Naive thymus-derived CD4-positive, alpha-beta T cell (primary cell): ENCODE data around the gene VEZT. TPM values are rescaled to one million over a fixed set of nuclear protein-coding genes. Genes with fewer than 3 reads are reported as not detected.

Experiments
- ATAC-seq: fragments of 150-1000 bp; cut with Tn5 transposase; 2 replicates; pipeline ENCODE4 v1.10.0; 2021; ENCODE audit warnings: mild to moderate bottlenecking, moderate library complexity
- CTCF ChIA-PET: fragments of 350-600 bp; sonication (Branson Sonifier 250); formaldehyde crosslinking; loops from one replicate; lab custom pipeline; 2021; ENCODE audit warnings: antibody characterized with exemption; lab: Charles Lee
- POLR2A ChIA-PET: fragments of 350-600 bp; sonication (Branson Sonifier 250); formaldehyde crosslinking; loops from one replicate; lab custom pipeline; 2021; ENCODE audit warnings: antibody characterized with exemption, inconsistent platforms; lab: Charles Lee
- DNase-seq, 9 donors: peaks; one replicate each; pipeline versions ENCODE4 v3.0.0 to v3.0.0-alpha.2; 2020 to 2022; ENCODE audit warnings: mixed read lengths in 1 of 9
- H3K27ac ChIP-seq: one replicate; pipeline ENCODE4 v1.7.0; 2013; ENCODE audit warnings: mild to moderate bottlenecking, low read depth, low read length, moderate library complexity
- H3K27me3 ChIP-seq, 2 donors: one replicate each; pipeline ENCODE4 v1.7.0; 2013; ENCODE audit warnings: low read length in 2 of 2, mild to moderate bottlenecking in 2 of 2, moderate library complexity in 2 of 2; ENCODE audit not compliant: control insufficient read depth in 2 of 2, insufficient read depth in 2 of 2
- H3K36me3 ChIP-seq, 3 experiments: 1 replicate in 2 of 3; 2 replicates in 1 of 3; pipeline ENCODE4 v1.7.0; 2013; ENCODE audit warnings: low read length in 3 of 3, mild to moderate bottlenecking in 3 of 3, moderate library complexity in 1 of 3; ENCODE audit not compliant: insufficient read depth in 3 of 3, control insufficient read depth in 2 of 3
- H3K4me1 ChIP-seq, 2 donors: one replicate each; pipeline ENCODE4 v1.7.0; 2013; ENCODE audit warnings: low read length in 2 of 2, mild to moderate bottlenecking in 2 of 2, moderate library complexity in 1 of 2; ENCODE audit not compliant: control insufficient read depth in 2 of 2, insufficient read depth in 2 of 2
- H3K4me3 ChIP-seq: 2 replicates; pipeline ENCODE4 v1.7.0; 2013; ENCODE audit warnings: mild to moderate bottlenecking, low read length
- H3K9me3 ChIP-seq, 3 experiments: 1 replicate in 2 of 3; 2 replicates in 1 of 3; pipeline ENCODE4 v1.7.0; 2013; ENCODE audit warnings: low read length in 3 of 3; ENCODE audit not compliant: control insufficient read depth in 2 of 3
- H3K27ac Mint-ChIP-seq, 9 donors: one replicate each; pipeline ENCODE4 v1.8.0; 2020 to 2022; ENCODE audit warnings: mixed read lengths in 9 of 9, mild to moderate bottlenecking in 8 of 9, moderate library complexity in 5 of 9, inconsistent platforms in 2 of 9
- H3K27me3 Mint-ChIP-seq, 5 donors: one replicate each; pipeline ENCODE4 v1.8.0; 2021 to 2022; ENCODE audit warnings: mixed read lengths in 5 of 5, mild to moderate bottlenecking in 1 of 5
- H3K36me3 Mint-ChIP-seq, 5 donors: one replicate each; pipeline ENCODE4 v1.8.0; 2020 to 2022; ENCODE audit warnings: mixed read lengths in 5 of 5, mild to moderate bottlenecking in 3 of 5, inconsistent platforms in 1 of 5
- H3K4me1 Mint-ChIP-seq, 7 donors: one replicate each; pipeline ENCODE4 v1.8.0; 2020 to 2022; ENCODE audit warnings: mixed read lengths in 7 of 7, mild to moderate bottlenecking in 3 of 7, inconsistent platforms in 1 of 7
- H3K4me3 Mint-ChIP-seq, 10 donors: one replicate each; pipeline ENCODE4 v1.8.0; 2020 to 2022; ENCODE audit warnings: mild to moderate bottlenecking in 10 of 10, mixed read lengths in 10 of 10, moderate library complexity in 6 of 10, inconsistent platforms in 2 of 10
- H3K9me3 Mint-ChIP-seq, 11 donors: one replicate each; pipeline ENCODE4 v1.8.0; 2020 to 2022; ENCODE audit warnings: mixed read lengths in 11 of 11, mild to moderate bottlenecking in 4 of 11, inconsistent platforms in 1 of 11, moderate library complexity in 1 of 11
- intact Hi-C, 2 donors: fragments of 100-400 bp; cut with micrococcal nuclease; formaldehyde crosslinking; loops; one replicate each; pipeline ENCODE4 v1.15.1; 2023
- polyA plus RNA-seq, 2 donors: library from polyadenylated mRNA; unstranded; fragments of 300-500 nt; fragmentation: Illumina TruSeq; gene quantifications; one replicate each; pipeline ENCODE4 v1.2.3, GENCODE V29; 2021
- total RNA-seq, 6 experiments: library from RNA in 5 of 6; stranded (reverse) in 5 of 6; gene quantifications; 1 replicate in 5 of 6; 2 replicates in 1 of 6; pipeline ENCODE4 v1.2.3 and lab custom pipeline; 2021 to 2026

The VEZT gene
- total and polyA plus RNA-seq, 7 experiments from 2014 or later = 23.2 to 48.8 (median 38.7) TPM

DNA sequence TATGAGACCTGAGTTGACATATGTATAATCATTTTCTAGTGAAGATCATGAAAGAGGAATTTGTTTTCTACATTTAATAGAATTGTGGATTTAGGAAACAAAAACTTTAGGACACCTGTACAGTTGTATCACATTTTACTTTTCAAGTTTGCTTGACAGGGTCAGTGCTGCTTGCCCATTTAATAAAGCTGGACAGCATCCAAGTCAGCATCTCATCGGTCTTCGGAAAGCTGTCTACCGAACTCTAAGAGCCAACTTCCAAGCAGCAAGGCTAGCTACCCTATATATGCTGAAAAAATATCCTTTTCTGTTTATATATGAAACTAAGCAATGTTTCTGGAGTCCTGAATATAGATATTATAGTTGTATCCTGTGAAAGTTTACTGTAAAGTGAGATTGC lies 52.3 kb downstream of the VEZT start:
- ChIA-PET POLR2A (no interaction called here), CTCF (no interaction called here)
- no peak overlapping the region for H3K27ac ChIP-seq
- H3K4me1 Mint-ChIP-seq = peaks cover 0 to 6% (median 0%) of the 10 kb centered on the region in 7 donors
- peaks cover 3 to 46% (median 15%) of the 10 kb centered on the region in 5 donors for H3K36me3 Mint-ChIP-seq
- H3K9me3 ChIP-seq = no peaks in the 10 kb centered on the region
- DNase-seq (no peak), ATAC-seq (no peak)
- no peaks in the 10 kb centered on the region for H3K27me3 Mint-ChIP-seq
- no peaks in the 10 kb centered on the region for H3K9me3 Mint-ChIP-seq
- no peaks in the 10 kb centered on the region for H3K27me3 ChIP-seq
- no peak overlapping the region for H3K4me3 ChIP-seq
- intact Hi-C loops = loop anchor here in 1 of 2 donors (10.0 kb wide), 1 partner anchor 265 kb away; no protein-coding TSS in a partner anchor
- no peak overlapping the region for H3K27ac Mint-ChIP-seq
- H3K36me3 ChIP-seq = peaks cover 0 to 30% (median 6%) of the 10 kb centered on the region in 3 experiments
- H3K4me3 Mint-ChIP-seq = no peak overlapping the region
- no peaks in the 10 kb centered on the region for H3K4me1 ChIP-seq

DNA sequence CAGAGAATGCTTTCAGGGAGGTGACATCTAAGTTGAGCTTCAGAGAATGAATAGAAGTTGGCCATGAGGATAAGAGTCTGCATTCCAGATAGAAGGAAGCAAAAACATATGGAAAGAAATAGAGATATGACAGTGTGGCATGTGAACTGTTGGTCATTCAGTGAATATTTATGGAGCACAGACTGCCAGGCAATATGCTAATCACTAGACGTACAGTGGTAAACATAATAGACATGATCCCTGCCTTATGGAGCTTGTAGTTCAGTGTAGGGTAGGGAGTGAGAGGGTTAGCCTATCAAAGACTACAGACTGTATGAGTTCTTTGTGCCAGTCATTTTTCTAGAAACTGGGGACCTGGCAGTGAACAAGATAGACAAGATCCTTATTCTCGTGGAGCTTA lies 53.9 kb downstream of the VEZT start:
- no peak for ATAC-seq
- DNase-seq = no peak
- H3K27ac Mint-ChIP-seq = no peak overlapping the region
- no peaks in the 10 kb centered on the region for H3K4me1 ChIP-seq
- peaks cover 4 to 44% (median 17%) of the 10 kb centered on the region in 5 donors for H3K36me3 Mint-ChIP-seq
- H3K4me3 Mint-ChIP-seq = no peak overlapping the region
- intact Hi-C loops = loop anchor here in 1 of 2 donors (10.0 kb wide), 1 partner anchor 263 kb away; no protein-coding TSS in a partner anchor
- H3K4me1 Mint-ChIP-seq = peaks cover 0 to 6% (median 0%) of the 10 kb centered on the region in 7 donors
- H3K9me3 Mint-ChIP-seq = no peaks in the 10 kb centered on the region
- H3K27me3 Mint-ChIP-seq = no peaks in the 10 kb centered on the region
- H3K27ac ChIP-seq = no peak overlapping the region
- H3K9me3 ChIP-seq = no peaks in the 10 kb centered on the region
- POLR2A ChIA-PET = no interaction called here
- peaks cover 0 to 32% (median 6%) of the 10 kb centered on the region in 3 experiments for H3K36me3 ChIP-seq
- CTCF ChIA-PET = no interaction called here
- no peak overlapping the region for H3K4me3 ChIP-seq
- no peaks in the 10 kb centered on the region for H3K27me3 ChIP-seq

DNA sequence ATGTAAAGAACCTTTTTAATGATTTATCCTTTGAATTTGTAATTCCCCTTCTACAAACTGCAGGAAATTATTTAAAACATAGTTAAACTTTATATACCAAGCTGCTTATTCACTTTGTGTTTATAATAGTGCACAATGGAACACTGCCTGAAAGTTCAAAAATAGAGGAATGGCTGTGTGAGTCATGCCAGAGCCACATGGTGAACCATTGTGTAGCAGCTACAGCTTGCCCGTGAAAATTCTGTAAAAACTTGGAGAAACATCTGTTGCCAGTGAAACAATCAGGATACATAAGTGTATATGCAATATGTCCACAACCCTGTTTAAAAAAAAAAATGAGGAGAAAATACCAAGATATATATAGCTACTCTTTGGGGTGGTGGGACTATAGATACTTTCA lies 59.5 kb downstream of the VEZT start:
- POLR2A ChIA-PET = no interaction called here
- no peak for ATAC-seq
- CTCF ChIA-PET = no interaction called here
- Mint-ChIP-seq H3K27me3 (no peaks in the 10 kb centered on the region), H3K27ac (peak overlapping the region in 1 of 9 donors; percentile 4), H3K4me3 (no peak overlapping the region), H3K36me3 (peaks cover 4 to 51% (median 28%) of the 10 kb centered on the region in 5 donors), H3K4me1 (peaks cover 0 to 9% (median 0%) of the 10 kb centered on the region in 7 donors), H3K9me3 (peaks cover 0 to 1% (median 0%) of the 10 kb centered on the region in 11 donors)
- Histone ChIP-seq H3K36me3 (peaks cover 0 to 40% (median under 1%) of the 10 kb centered on the region in 3 experiments), H3K27me3 (no peaks in the 10 kb centered on the region), H3K9me3 (no peaks in the 10 kb centered on the region), H3K27ac (no peak overlapping the region), H3K4me1 (no peaks in the 10 kb centered on the region), H3K4me3 (no peak overlapping the region)
- intact Hi-C loops = loop anchor here in 1 of 2 donors (10.0 kb wide), 1 partner anchor 258 kb away; no protein-coding TSS in a partner anchor
- DNase-seq = no peak

DNA sequence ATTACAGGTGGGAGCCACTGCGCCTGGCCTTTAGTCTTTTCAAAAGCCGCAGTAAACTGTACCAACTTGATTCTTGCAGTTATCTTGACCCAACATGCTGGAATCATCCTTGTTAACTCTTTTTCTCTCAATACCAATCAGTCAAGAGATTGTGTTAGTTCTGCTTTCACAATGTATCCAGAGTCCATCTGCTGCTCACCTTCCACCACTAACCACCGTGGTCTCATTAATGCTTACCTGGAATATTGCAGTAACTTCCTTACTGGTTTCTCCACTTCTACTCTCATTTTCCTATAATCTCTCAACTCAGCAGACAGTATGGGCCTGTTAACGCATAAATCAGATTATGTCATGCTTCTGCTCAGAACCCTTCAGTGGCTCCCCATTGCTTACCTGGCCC lies 62.2 kb downstream of the VEZT start:
- POLR2A ChIA-PET = no interaction called here
- peaks cover 17 to 57% (median 41%) of the 10 kb centered on the region in 5 donors for H3K36me3 Mint-ChIP-seq
- no peak for DNase-seq

DNA sequence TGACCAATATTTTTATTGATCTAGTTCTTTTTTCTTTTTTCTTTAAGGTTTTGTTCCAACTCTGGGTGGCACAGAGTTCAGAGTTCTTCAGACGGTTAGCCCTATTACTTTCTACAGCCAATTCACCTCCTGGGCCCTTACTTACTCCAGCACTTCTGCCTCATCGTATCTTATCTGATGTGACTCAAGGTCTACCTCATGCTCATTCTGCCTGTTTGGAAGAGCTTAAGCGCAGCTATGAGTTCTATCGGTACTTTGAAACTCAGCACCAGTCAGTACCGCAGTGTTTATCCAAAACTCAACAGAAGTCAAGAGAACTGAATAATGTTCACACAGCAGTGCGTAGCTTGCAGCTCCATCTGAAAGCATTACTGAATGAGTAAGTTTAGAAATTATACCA lies 64.7 kb downstream of the VEZT start:
- Histone ChIP-seq H3K27me3 (no peaks in the 10 kb centered on the region), H3K4me3 (no peak overlapping the region), H3K36me3 (peaks cover 3 to 48% (median 9%) of the 10 kb centered on the region in 3 experiments), H3K4me1 (no peaks in the 10 kb centered on the region), H3K27ac (no peak overlapping the region), H3K9me3 (no peaks in the 10 kb centered on the region)
- intact Hi-C loops = no loop called here
- H3K4me3 Mint-ChIP-seq = no peak overlapping the region
- H3K27me3 Mint-ChIP-seq = no peaks in the 10 kb centered on the region
- POLR2A ChIA-PET = no interaction called here
- no peak for DNase-seq
- peaks cover 0 to 13% (median 0%) of the 10 kb centered on the region in 7 donors for H3K4me1 Mint-ChIP-seq
- no peak for ATAC-seq
- CTCF ChIA-PET = no interaction called here
- peak overlapping the region in 1 of 9 donors; percentile 45 for H3K27ac Mint-ChIP-seq
- peaks cover 0 to 1% (median 0%) of the 10 kb centered on the region in 11 donors for H3K9me3 Mint-ChIP-seq
- H3K36me3 Mint-ChIP-seq = peaks cover 22 to 58% (median 40%) of the 10 kb centered on the region in 5 donors

More for the DNA sequence above, 62.2 kb downstream of the VEZT start:
- Histone ChIP-seq H3K36me3 (peaks cover 3 to 56% (median 9%) of the 10 kb centered on the region in 3 experiments), H3K27me3 (no peaks in the 10 kb centered on the region), H3K4me3 (no peak overlapping the region), H3K27ac (no peak overlapping the region), H3K9me3 (no peaks in the 10 kb centered on the region), H3K4me1 (no peaks in the 10 kb centered on the region)
- Mint-ChIP-seq H3K9me3 (peaks cover 0 to 1% (median 0%) of the 10 kb centered on the region in 11 donors), H3K27ac (peak overlapping the region in 3 of 9 donors; percentile 1 to 28 (median 5)), H3K4me3 (no peak overlapping the region), H3K27me3 (no peaks in the 10 kb centered on the region), H3K4me1 (peaks cover 0 to 9% (median 0%) of the 10 kb centered on the region in 7 donors)
- no peak for ATAC-seq
- CTCF ChIA-PET = no interaction called here
- intact Hi-C loops = loop anchor here in 1 of 2 donors (10.0 kb wide), 1 partner anchor 255 kb away; no protein-coding TSS in a partner anchor

DNA sequence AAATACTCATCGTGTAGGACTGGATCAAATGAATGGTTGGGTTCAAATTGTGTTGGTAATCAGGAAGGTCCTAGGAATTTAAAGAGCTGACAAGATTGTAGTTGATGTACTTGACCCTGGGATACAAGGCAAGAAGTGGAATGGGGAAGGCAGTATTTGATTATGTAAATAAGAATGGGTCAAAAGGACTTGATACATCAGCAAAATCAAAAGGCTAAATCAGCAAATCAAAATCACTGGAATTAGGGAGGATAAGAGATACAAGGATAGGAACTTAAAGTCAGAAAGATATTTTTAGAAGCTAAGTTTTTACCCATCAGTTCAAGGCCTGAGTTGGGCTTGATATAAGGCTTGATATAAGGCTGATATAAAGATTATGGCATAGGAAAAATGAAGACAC lies 65.8 kb downstream of the VEZT start:
- Mint-ChIP-seq H3K27ac (peak overlapping the region in 2 of 9 donors; percentile 1 to 21), H3K4me1 (peaks cover 0 to 13% (median 0%) of the 10 kb centered on the region in 7 donors), H3K27me3 (no peaks in the 10 kb centered on the region), H3K4me3 (no peak overlapping the region), H3K36me3 (peaks cover 22 to 57% (median 40%) of the 10 kb centered on the region in 5 donors), H3K9me3 (peaks cover 0 to 1% (median 0%) of the 10 kb centered on the region in 11 donors)
- Histone ChIP-seq H3K27me3 (no peaks in the 10 kb centered on the region), H3K9me3 (no peaks in the 10 kb centered on the region), H3K4me1 (no peaks in the 10 kb centered on the region), H3K36me3 (peaks cover 3 to 46% (median 9%) of the 10 kb centered on the region in 3 experiments), H3K4me3 (no peak overlapping the region), H3K27ac (no peak overlapping the region)
- CTCF ChIA-PET = no interaction called here
- ATAC-seq (no peak), DNase-seq (no peak)
- POLR2A ChIA-PET = no interaction called here
- intact Hi-C loops = no loop called here

DNA sequence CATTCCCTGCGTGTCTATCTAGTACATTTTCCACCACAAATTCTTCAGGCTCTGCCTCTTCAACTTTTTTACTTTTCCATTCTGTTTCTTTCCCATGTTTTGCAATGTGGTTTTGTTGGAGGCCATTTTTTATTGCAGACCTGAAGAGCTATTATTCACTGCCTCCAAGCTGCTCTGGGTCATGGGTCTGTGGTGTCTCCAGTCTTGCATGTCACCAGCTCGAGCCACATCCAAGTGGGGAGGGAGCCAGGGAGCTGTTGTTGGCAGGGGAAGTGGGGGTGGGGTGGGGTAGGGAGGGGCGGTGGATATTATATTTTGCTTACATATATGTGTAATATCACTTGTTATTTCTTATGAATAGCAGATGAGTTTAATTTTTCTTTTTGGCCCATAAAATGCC lies 69.1 kb downstream of the VEZT start:
- H3K4me1 ChIP-seq = no peaks in the 10 kb centered on the region
- peaks cover 0 to 4% (median 0%) of the 10 kb centered on the region in 7 donors for H3K4me1 Mint-ChIP-seq
- no peak overlapping the region for H3K4me3 Mint-ChIP-seq
- no peak overlapping the region for H3K27ac Mint-ChIP-seq
- no peaks in the 10 kb centered on the region for H3K9me3 Mint-ChIP-seq
- H3K36me3 ChIP-seq = peaks cover 3 to 35% (median 9%) of the 10 kb centered on the region in 3 experiments
- no peak overlapping the region for H3K27ac ChIP-seq
- no peak overlapping the region for H3K4me3 ChIP-seq
- intact Hi-C loops = no loop called here
- no peaks in the 10 kb centered on the region for H3K27me3 Mint-ChIP-seq
- DNase-seq (no peak), ATAC-seq (no peak)
- CTCF ChIA-PET = no interaction called here
- H3K27me3 ChIP-seq = no peaks in the 10 kb centered on the region
- H3K9me3 ChIP-seq = no peaks in the 10 kb centered on the region
- POLR2A ChIA-PET = no interaction called here
- H3K36me3 Mint-ChIP-seq = peaks cover 18 to 55% (median 43%) of the 10 kb centered on the region in 5 donors
